ENCODE data around the gene AMH.
"Not testable (repeated sequence)": the region's sequence is repeated elsewhere in the genome, so short reads cannot be mapped to it uniquely, and the experiment has no call there.

The AMH gene

GRCh38 chr19:2249010-2249866, at the start of gene AMH:
Gene AMH (plus strand): TSS chr19:2249323. CDS start chr19:2249333, 10 bp downstream.
- DNase-seq (ENCODE audit: low read depth), result no peak

- no peak for DNase-seq (ENCODE audit: low read depth)
Observed at GRCh38 chr19:2199861-2200623, 49.1 kb upstream of the AMH start.

- DNase-seq (ENCODE audit: low read depth), result not testable (repeated sequence)
Observed at GRCh38 chr19:2200624-2201294, 48.4 kb upstream of the AMH start.

GRCh38 chr19:2201473-2202148, 47.5 kb upstream of the AMH start:
- DNase-seq (ENCODE audit: low read depth), result no peak

- DNase-seq (ENCODE audit: low read depth), result no peak
Observed at GRCh38 chr19:2202366-2202765, 46.8 kb upstream of the AMH start.

GRCh38 chr19:2207008-2207407, 42.1 kb upstream of the AMH start:
- DNase-seq (ENCODE audit: low read depth), result no peak

- DNase-seq (ENCODE audit: low read depth), result no peak
Observed at GRCh38 chr19:2207991-2208860, 40.9 kb upstream of the AMH start.

- no peak for DNase-seq (ENCODE audit: low read depth)
Observed at GRCh38 chr19:2208975-2209374, 40.1 kb upstream of the AMH start.

GRCh38 chr19:2209408-2209807, 39.7 kb upstream of the AMH start:
- DNase-seq (ENCODE audit: low read depth), result no peak

GRCh38 chr19:2210206-2210605, 38.9 kb upstream of the AMH start:
- DNase-seq (ENCODE audit: low read depth), result no peak

GRCh38 chr19:2210987-2211740, 38.0 kb upstream of the AMH start:
- no peak for DNase-seq (ENCODE audit: low read depth)

- DNase-seq (ENCODE audit: low read depth), result no peak
Observed at GRCh38 chr19:2212861-2213711, 36.0 kb upstream of the AMH start.

- DNase-seq (ENCODE audit: low read depth), result no peak
Observed at GRCh38 chr19:2213799-2214198, 35.3 kb upstream of the AMH start.

GRCh38 chr19:2214251-2214650, 34.9 kb upstream of the AMH start:
- no peak for DNase-seq (ENCODE audit: low read depth)

- no peak for DNase-seq (ENCODE audit: low read depth)
Observed at GRCh38 chr19:2215281-2215751, 33.8 kb upstream of the AMH start.

- DNase-seq (ENCODE audit: low read depth), result no peak
Observed at GRCh38 chr19:2216361-2217225, 32.5 kb upstream of the AMH start.

- DNase-seq (ENCODE audit: low read depth), result no peak
Observed at GRCh38 chr19:2217591-2217990, 31.5 kb upstream of the AMH start.

GRCh38 chr19:2219726-2220125, 29.4 kb upstream of the AMH start:
- no peak for DNase-seq (ENCODE audit: low read depth)
